ENCODE results near the gene MRPL47. TPM values are rescaled to one million over a fixed set of nuclear protein-coding genes. Genes with fewer than 3 reads are reported as not detected.

MRPL47 gene
- total and polyA plus RNA-seq, 10 of the 15 experiments (the other 5 are each of a cell fraction or from before 2014, with no cell fraction given), result 40.6 to 237 (median 73.9) TPM

DNA sequence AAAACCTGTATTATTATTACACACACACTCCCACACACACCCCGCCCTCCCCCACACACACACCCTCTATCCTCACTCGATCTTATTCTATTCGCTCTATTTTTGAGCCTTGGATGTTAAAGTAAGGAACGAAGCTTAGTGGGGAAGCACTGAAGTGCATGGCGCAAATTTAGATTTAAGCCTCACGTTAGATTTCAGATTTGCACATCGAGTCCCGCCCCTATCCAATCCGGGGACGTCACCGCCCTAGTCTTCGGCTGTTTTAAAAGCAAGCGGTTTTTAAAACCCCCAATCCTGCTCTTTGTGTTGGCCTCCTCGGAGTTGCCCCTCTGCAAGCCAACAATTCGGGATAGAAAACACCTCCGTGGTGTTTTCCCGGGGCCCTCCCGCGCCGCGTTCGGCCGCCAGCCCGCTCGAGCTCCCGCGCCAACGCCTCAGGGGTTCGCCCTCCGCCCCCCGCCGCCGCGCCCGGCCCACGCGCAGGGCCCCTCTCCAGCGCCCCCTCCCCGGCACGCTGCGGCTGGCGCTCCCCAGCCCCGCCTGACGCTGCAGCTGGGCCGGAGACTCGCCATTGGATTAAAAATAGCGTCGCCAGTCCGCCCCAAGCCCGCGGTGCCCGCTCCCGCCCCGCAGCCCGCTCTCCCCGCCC, 48.1 kb upstream of the MRPL47 start, which contains the start of gene USP13 (continued):
- TF ChIP-seq, protein P1, sequence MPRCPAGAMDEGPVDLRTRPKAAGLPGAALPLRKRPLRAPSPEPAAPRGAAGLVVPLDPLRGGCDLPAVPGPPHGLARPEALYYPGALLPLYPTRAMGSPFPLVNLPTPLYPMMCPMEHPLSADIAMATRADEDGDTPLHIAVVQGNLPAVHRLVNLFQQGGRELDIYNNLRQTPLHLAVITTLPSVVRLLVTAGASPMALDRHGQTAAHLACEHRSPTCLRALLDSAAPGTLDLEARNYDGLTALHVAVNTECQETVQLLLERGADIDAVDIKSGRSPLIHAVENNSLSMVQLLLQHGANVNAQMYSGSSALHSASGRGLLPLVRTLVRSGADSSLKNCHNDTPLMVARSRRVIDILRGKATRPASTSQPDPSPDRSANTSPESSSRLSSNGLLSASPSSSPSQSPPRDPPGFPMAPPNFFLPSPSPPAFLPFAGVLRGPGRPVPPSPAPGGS (IDR thresholded peaks at IDR 0.05; ENCODE audit: borderline replicate concordance, insufficient read depth, low read depth, low read length, poor library complexity, severe bottlenecking), result peak; percentile 53
- 0 out of 2 replicates have a peak, but pooled peaks have one; percentile 21 for TF ChIP-seq IKZF1 (conservative IDR thresholded peaks at IDR 0.05)
- no peak for TF ChIP-seq CBFB (IDR thresholded peaks at IDR 0.05; ENCODE audit: low read depth)
- TF ChIP-seq, protein P2, sequence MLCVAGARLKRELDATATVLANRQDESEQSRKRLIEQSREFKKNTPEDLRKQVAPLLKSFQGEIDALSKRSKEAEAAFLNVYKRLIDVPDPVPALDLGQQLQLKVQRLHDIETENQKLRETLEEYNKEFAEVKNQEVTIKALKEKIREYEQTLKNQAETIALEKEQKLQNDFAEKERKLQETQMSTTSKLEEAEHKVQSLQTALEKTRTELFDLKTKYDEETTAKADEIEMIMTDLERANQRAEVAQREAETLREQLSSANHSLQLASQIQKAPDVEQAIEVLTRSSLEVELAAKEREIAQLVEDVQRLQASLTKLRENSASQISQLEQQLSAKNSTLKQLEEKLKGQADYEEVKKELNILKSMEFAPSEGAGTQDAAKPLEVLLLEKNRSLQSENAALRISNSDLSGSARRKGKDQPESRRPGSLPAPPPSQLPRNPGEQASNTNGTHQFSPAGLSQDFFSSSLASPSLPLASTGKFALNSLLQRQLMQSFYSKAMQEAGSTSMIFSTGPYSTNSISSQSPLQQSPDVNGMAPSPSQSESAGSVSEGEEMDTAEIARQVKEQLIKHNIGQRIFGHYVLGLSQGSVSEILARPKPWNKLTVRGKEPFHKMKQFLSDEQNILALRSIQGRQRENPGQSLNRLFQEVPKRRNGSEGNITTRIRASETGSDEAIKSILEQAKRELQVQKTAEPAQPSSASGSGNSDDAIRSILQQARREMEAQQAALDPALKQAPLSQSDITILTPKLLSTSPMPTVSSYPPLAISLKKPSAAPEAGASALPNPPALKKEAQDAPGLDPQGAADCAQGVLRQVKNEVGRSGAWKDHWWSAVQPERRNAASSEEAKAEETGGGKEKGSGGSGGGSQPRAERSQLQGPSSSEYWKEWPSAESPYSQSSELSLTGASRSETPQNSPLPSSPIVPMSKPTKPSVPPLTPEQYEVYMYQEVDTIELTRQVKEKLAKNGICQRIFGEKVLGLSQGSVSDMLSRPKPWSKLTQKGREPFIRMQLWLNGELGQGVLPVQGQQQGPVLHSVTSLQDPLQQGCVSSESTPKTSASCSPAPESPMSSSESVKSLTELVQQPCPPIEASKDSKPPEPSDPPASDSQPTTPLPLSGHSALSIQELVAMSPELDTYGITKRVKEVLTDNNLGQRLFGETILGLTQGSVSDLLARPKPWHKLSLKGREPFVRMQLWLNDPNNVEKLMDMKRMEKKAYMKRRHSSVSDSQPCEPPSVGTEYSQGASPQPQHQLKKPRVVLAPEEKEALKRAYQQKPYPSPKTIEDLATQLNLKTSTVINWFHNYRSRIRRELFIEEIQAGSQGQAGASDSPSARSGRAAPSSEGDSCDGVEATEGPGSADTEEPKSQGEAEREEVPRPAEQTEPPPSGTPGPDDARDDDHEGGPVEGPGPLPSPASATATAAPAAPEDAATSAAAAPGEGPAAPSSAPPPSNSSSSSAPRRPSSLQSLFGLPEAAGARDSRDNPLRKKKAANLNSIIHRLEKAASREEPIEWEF (IDR thresholded peaks at IDR 0.05; ENCODE audit: insufficient replicate concordance, low read depth, low read length), result no peak
- peak; percentile 33; the same call in 1 of the 2 replicates for TF ChIP-seq POLR2AphosphoS5 (IDR thresholded peaks at IDR 0.05; ENCODE audit: low read length)
- TF ChIP-seq CREB1 (IDR thresholded peaks at IDR 0.05; ENCODE audit: low read depth), result peak; percentile 60

All from GM12878 (cell line).